ENCODE results near the gene RASGRP1.

RASGRP1 gene

DNA sequence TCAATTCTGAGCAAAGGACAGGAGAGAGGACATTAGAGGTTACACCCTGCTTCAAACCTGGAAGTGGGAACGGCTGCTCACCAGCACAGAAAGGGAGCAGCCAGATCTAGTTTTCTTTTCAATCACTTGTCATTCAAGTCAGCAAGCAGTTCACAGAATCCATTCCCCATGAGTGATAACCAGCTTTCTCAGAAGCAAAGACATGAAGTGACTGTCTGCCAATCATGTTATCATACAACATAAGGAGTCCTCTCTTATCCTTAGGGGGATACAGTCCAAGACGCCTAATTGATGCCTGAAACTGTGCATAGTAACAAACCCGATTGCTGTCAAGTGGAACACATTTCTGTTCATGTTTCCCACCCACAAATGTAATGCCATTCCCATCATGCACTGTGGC, 56.0 kb downstream of the RASGRP1 start:
- TF ChIP-seq, protein P1, sequence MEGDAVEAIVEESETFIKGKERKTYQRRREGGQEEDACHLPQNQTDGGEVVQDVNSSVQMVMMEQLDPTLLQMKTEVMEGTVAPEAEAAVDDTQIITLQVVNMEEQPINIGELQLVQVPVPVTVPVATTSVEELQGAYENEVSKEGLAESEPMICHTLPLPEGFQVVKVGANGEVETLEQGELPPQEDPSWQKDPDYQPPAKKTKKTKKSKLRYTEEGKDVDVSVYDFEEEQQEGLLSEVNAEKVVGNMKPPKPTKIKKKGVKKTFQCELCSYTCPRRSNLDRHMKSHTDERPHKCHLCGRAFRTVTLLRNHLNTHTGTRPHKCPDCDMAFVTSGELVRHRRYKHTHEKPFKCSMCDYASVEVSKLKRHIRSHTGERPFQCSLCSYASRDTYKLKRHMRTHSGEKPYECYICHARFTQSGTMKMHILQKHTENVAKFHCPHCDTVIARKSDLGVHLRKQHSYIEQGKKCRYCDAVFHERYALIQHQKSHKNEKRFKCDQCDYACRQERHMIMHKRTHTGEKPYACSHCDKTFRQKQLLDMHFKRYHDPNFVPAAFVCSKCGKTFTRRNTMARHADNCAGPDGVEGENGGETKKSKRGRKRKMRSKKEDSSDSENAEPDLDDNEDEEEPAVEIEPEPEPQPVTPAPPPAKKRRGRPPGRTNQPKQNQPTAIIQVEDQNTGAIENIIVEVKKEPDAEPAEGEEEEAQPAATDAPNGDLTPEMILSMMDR (IDR thresholded peaks at IDR 0.05) = no peak

GRCh38 chr15:38507570-38507969, 57.0 kb downstream of the RASGRP1 start:
- H3K27ac ChIP-seq = no peak overlapping the region
- no peaks in the 10 kb centered on the region for H3K9me3 ChIP-seq
- H3K27me3 ChIP-seq = no peaks in the 10 kb centered on the region
- H3K4me3 ChIP-seq (ENCODE audit: low read depth in 1 of 2, low read length in 1 of 2) = no peak overlapping the region
- H3K4me1 ChIP-seq (ENCODE audit: control insufficient read depth in 1 of 2, insufficient read depth in 1 of 2, low read depth in 1 of 2, low read length in 1 of 2) = no peaks in the 10 kb centered on the region
- H3K36me3 ChIP-seq = peaks cover 71% of the 10 kb centered on the region
- TF ChIP-seq, protein P1 (IDR thresholded peaks at IDR 0.05) = no peak

More for the DNA sequence above, 56.0 kb downstream of the RASGRP1 start:
- Histone ChIP-seq H3K4me1 (ENCODE audit: control insufficient read depth in 1 of 2, insufficient read depth in 1 of 2, low read depth in 1 of 2, low read length in 1 of 2) (no peaks in the 10 kb centered on the region), H3K36me3 (peaks cover 61% of the 10 kb centered on the region), H3K9me3 (no peaks in the 10 kb centered on the region), H3K27ac (no peak overlapping the region), H3K27me3 (no peaks in the 10 kb centered on the region), H3K4me3 (ENCODE audit: low read depth in 1 of 2, low read length in 1 of 2) (no peak overlapping the region)

- Histone ChIP-seq H3K36me3 (peaks cover 73% of the 10 kb centered on the region), H3K27me3 (no peaks in the 10 kb centered on the region), H3K9me3 (no peaks in the 10 kb centered on the region), H3K4me1 (ENCODE audit: control insufficient read depth in 1 of 2, insufficient read depth in 1 of 2, low read depth in 1 of 2, low read length in 1 of 2) (no peaks in the 10 kb centered on the region), H3K27ac (no peak overlapping the region), H3K4me3 (ENCODE audit: low read depth in 1 of 2, low read length in 1 of 2) (no peak overlapping the region)
- TF ChIP-seq, protein P1 (IDR thresholded peaks at IDR 0.05) = no peak
These were observed 57.6 kb downstream of the RASGRP1 start for GRCh38 chr15:38506997-38507396.

DNA sequence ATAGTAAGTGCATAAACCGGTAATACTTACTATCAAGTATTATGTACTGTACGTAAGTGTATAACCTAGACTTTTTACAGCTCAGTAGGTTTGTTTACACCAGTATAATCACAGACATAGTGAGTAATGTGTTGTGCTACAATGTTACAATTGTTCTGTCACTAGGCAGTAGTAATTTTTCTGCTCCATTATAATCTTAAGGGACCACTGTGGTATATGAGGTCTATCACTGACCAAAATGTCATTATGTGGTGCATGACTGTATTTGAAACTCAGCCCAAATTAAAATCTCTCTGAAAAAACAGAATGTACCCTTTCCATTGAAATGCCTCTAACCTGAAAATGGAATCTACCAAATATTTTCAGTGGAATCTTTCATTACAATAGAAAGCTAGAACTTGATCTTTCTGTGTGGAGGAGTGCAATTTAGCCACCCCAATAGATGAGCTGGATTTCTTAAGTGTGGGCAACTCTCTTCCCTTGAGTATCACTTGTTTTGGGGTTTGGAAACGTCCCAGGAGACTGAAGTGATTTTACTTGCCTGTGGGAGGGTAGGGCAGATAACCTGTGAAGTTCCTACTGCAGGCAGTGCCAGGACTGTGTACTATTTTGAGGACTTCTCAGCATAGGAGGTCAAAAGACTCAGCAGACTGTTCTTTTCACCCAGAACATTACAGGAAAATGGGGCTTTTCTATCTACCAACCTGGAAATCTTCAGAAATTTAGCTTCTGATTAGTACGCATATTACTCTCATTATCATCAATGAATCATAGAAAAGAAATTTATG, 59.7 kb downstream of the RASGRP1 start:
- H3K9me3 ChIP-seq = peaks cover 6% of the 10 kb centered on the region
- H3K27ac ChIP-seq = no peak overlapping the region
- H3K4me1 ChIP-seq (ENCODE audit: control insufficient read depth in 1 of 2, insufficient read depth in 1 of 2, low read depth in 1 of 2, low read length in 1 of 2) = no peaks in the 10 kb centered on the region
- H3K4me3 ChIP-seq (ENCODE audit: low read depth in 1 of 2, low read length in 1 of 2) = no peak overlapping the region
- no peaks in the 10 kb centered on the region for H3K27me3 ChIP-seq
- peaks cover 79% of the 10 kb centered on the region for H3K36me3 ChIP-seq
- TF ChIP-seq, protein P1 (IDR thresholded peaks at IDR 0.05) = no peak

- Histone ChIP-seq H3K36me3 (peaks cover 83% of the 10 kb centered on the region), H3K27ac (no peak overlapping the region)
These were observed 61.1 kb downstream of the RASGRP1 start for GRCh38 chr15:38503496-38503895.

More at GRCh38 chr15:38503496-38503895, 61.1 kb downstream of the RASGRP1 start:
- no peak overlapping the region for H3K4me3 ChIP-seq (ENCODE audit: low read depth in 1 of 2, low read length in 1 of 2)
- no peaks in the 10 kb centered on the region for H3K4me1 ChIP-seq (ENCODE audit: control insufficient read depth in 1 of 2, insufficient read depth in 1 of 2, low read depth in 1 of 2, low read length in 1 of 2)
- peaks cover 10% of the 10 kb centered on the region for H3K9me3 ChIP-seq
- TF ChIP-seq, protein P1 (IDR thresholded peaks at IDR 0.05) = no peak
- H3K27me3 ChIP-seq = no peaks in the 10 kb centered on the region

Measured in neutrophil (primary cell).